ENCODE measurements around the gene ANKFN1.

ANKFN1 gene

GRCh38 chr17:56521414-56522141, 368.3 kb downstream of the ANKFN1 start:
- no peak for DNase-seq

- DNase-seq, result no peak
Measured at GRCh38 chr17:56523042-56523441, 369.8 kb downstream of the ANKFN1 start.

DNA sequence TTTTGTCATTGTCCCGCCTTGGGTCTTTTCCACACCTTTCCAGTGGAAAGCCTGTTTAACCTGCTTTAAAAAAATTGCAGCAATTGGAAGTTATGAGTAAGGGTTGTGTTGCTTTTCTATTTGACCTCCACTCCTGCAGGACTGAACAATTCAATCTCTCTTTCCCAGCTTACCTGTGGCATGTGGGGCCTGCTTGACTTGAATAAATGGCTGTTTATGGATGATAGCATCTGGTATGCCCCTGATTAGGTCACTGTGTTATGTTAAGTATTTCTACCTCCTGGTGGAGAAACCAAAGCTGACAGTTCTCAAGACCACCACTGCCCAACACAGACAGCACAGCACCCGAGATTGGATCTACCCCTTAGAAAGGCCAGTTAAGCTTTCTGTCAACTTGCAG, 375.4 kb downstream of the ANKFN1 start:
- no peak for DNase-seq

GRCh38 chr17:56532926-56533325, 379.7 kb downstream of the ANKFN1 start:
- DNase-seq, result no peak

DNA sequence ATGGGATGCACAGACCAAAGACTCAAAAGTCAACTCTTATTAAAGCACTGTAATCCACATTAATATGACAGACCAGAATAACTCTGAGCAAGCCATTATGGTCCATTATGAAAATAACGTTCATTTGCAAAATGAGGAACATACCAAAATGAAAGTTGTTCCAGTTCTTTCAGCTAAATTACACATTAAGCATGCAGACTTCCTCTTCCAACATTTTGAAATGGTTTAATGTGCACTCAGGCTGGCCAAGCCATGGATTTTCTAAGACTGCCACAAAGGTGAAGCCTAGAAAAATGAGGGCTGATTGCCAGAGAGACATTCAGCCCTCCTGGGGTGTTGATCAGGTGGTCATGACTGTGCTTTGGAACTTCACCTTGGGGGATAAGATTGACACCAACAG, 383.5 kb downstream of the ANKFN1 start:
- no peak for DNase-seq

DNA sequence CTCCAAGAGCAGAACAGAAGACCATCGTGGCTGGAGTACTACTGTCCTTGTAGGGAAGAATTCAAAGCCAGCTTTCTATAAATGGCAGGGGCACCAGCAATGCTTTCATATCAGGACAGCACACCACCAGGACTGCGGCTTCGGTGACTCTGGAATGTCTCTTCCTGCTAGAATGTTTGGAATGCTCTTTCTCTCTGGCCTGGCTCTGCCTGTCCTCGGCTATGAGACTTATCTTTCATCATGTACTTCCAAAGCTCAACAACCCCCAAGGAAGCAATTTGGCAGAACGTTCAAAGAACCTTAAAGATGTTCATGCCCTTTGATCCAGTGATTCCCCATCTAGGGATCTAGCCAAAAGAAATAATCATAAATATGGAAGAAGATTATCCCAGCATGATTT, 387.6 kb downstream of the ANKFN1 start:
- DNase-seq, result no peak

GRCh38 chr17:56543280-56543679, 390.0 kb downstream of the ANKFN1 start:
- DNase-seq, result no peak

- no peak for DNase-seq
Measured at GRCh38 chr17:56545106-56545505, 391.8 kb downstream of the ANKFN1 start.

DNA sequence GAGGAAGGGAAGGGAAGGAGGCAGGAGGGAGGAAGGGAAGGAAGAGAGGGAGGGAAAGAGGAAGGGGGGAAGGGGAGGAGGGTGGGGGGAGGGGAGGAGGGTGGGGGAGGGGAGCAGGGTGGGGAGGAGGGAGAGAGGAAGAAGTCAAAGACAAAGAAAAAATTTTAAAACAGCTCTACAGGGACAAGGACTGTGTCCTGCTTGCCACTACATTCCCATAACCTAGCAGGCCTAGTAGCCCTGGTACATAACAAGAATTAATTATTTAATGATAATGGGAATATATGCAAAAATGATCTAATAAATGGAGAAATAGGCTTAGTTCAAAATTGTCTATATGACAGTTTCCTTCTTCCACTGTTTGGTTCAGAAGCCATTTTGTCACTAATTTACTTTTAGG, 392.7 kb downstream of the ANKFN1 start:
- no peak for DNase-seq

DNA sequence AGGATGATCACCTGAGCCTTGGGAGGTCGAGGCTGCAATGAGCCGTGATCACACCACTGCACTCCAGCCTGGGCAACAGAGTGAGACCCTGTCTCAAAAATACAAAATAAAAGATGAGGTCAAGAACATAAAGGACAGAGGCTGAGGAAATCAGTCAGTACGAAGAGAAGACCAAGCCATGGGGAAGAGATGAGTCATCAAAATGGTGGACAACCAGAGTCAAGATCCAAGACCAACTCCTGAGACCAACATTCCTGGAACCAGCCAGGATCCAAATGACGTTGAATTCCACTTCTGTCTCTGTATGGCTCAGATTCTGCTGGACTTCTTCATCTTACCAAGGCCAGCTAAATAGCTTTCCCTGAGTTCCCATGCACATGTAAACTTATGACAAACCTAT, 395.4 kb downstream of the ANKFN1 start:
- DNase-seq, result no peak

DNA sequence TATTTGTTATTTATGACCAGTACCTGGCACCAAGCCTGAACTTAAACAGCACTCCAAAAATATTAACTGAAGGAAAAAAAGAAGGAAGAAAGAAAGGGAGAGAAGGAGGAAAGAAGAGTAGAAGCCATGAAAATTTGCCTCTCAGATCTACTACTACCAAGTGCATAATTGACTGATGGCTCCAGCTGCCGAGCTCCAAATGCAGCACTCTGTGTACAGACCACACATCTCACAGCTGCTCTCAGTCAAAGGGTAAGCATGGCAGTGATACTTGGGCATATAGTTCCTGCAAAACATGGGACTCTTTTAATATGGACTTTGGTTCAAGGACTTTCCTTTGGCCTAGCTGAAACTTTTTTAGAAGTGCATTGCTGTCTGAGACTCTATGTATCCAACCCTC, 396.2 kb downstream of the ANKFN1 start:
- no peak for DNase-seq

- no peak for DNase-seq
Measured at GRCh38 chr17:56557682-56558081, 404.4 kb downstream of the ANKFN1 start.

DNA sequence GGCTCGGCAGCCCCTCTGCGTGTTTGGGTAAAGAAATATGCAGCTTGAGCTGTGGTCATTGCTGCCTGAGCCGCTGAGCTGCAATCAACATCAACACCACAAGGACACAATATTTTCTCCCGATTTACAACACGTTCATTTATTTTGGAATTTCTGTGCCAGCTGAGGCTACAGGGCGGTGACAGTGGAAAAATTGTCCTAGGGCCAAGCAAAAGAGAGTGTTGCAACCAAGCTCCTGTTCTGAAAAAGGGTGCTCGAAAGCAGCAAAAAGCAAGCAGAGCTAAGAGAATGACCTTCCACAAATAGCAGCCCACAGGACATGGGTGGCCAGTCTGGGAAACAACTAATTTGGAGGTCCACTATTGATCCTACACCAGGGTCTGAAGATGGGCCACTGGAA, 404.8 kb downstream of the ANKFN1 start:
- no peak for DNase-seq

Measured in RPMI8226 (cell line).